ENCODE results near the gene RPL35. TPM values are rescaled to one million over a fixed set of nuclear protein-coding genes. Genes with fewer than 3 reads are reported as not detected.

RPL35 gene
- total and polyA plus RNA-seq, 2 experiments from 2014 or later, result 1,202 to 4,143 TPM

GRCh38 chr9:124879226-124879625 lies 17.5 kb upstream of the RPL35 start (continued):
- TF ChIP-seq CTCF (conservative IDR thresholded peaks at IDR 0.05; ENCODE audit: low read depth in 2 of 2) (no peak), STAT1 (IDR thresholded peaks at IDR 0.05; ENCODE audit: unreplicated experiment) (no peak), CREB1 (CRISPR knock-in tag; IDR thresholded peaks at IDR 0.05; ENCODE audit: low read depth) (no peak), ETS1 (IDR thresholded peaks at IDR 0.05) (no peak)

GRCh38 chr9:124878518-124878917 lies 16.8 kb upstream of the RPL35 start:
- no peak overlapping the region for H3K4me3 ChIP-seq
- peaks cover 5% of the 10 kb centered on the region; the same call in 1 of the 2 replicates for H3K36me3 ChIP-seq (ENCODE audit: insufficient read depth)
- no peaks in the 10 kb centered on the region for H3K9me3 Mint-ChIP-seq
- peaks cover 31% of the 10 kb centered on the region for H3K4me1 ChIP-seq (ENCODE audit: insufficient read depth)
- peaks cover 56% of the 10 kb centered on the region for H3K4me1 Mint-ChIP-seq
- 0 out of 2 replicates have a peak overlapping the region, but pooled peaks have one; percentile 26 for H3K27ac Mint-ChIP-seq
- H3K27me3 ChIP-seq (ENCODE audit: insufficient read depth), result no peaks in the 10 kb centered on the region
- H3K27me3 Mint-ChIP-seq (ENCODE audit: insufficient read depth, low read depth, poor library complexity), result peaks cover 8% of the 10 kb centered on the region
- DNase-seq (ENCODE audit: low spot score), result no peak
- H3K27ac ChIP-seq (ENCODE audit: low read depth), result peak overlapping the region; percentile 84
- H3K36me3 Mint-ChIP-seq (ENCODE audit: low read depth), result peaks cover 47% of the 10 kb centered on the region
- H3K4me3 Mint-ChIP-seq, result no peak overlapping the region
- no peak for ATAC-seq
- H3F3A ChIP-seq (replicated peaks; ENCODE audit: low read depth), result peaks cover 50% of the 10 kb centered on the region
- no peaks in the 10 kb centered on the region for H3K9me2 ChIP-seq (ENCODE audit: insufficient read depth)
- H2AFZ ChIP-seq, result no peak overlapping the region
- peaks cover 17% of the 10 kb centered on the region for H3K79me2 ChIP-seq (replicated peaks; ENCODE audit: insufficient read depth)
- H3K4me2 ChIP-seq, result no peak overlapping the region
- peaks cover 18% of the 10 kb centered on the region for H4K20me1 ChIP-seq (replicated peaks; ENCODE audit: insufficient read depth)
- TF ChIP-seq NANOG (IDR thresholded peaks at IDR 0.05; ENCODE audit: borderline replicate concordance) (no peak), CTCF (conservative IDR thresholded peaks at IDR 0.05; ENCODE audit: low read depth in 2 of 2) (no peak), ZNF462 (CRISPR knock-in tag; IDR thresholded peaks at IDR 0.05) (no peak), EZH2 (IDR thresholded peaks at IDR 0.05; ENCODE audit: low read depth, unreplicated experiment) (no peak), EZH2phosphoT487 (IDR thresholded peaks at IDR 0.05; ENCODE audit: unreplicated experiment) (no peak), ZNF331 (CRISPR knock-in tag; IDR thresholded peaks at IDR 0.05; ENCODE audit: low read depth) (no peak), STAT1 (IDR thresholded peaks at IDR 0.05; ENCODE audit: unreplicated experiment) (no peak), REST (IDR thresholded peaks at IDR 0.05; ENCODE audit: unreplicated experiment) (no peak)

Measured in GM23338 (cell line).